SHP77 (cell line): ENCODE results near the gene COQ10A.
A peak's percentile ranks its signal among the peaks of the same experiment; 100 is the strongest.
"Not testable (repeated sequence)": the region's sequence is repeated elsewhere in the genome, so short reads cannot be mapped to it uniquely, and the experiment has no call there.

Experiments used
- DNase-seq, 2 experiments: peaks; one replicate each; lab custom pipeline; 2025; lab: John Stamatoyannopoulos, UW

The COQ10A gene

GRCh38 chr12:56243731-56244181, 23.0 kb upstream of the COQ10A start:
- no peak for DNase-seq

- no peak for DNase-seq
Measured at GRCh38 chr12:56244494-56244893, 22.2 kb upstream of the COQ10A start.

GRCh38 chr12:56247923-56248322, 18.8 kb upstream of the COQ10A start:
- DNase-seq = no peak

- no peak for DNase-seq
Measured at GRCh38 chr12:56248711-56249110, 18.0 kb upstream of the COQ10A start.

- no peak for DNase-seq
Measured at GRCh38 chr12:56252649-56253048, 14.1 kb upstream of the COQ10A start.

GRCh38 chr12:56253091-56253490, 13.7 kb upstream of the COQ10A start:
- DNase-seq = no peak

GRCh38 chr12:56255671-56256070, 11.1 kb upstream of the COQ10A start:
- no peak for DNase-seq

GRCh38 chr12:56256326-56256960, 10.3 kb upstream of the COQ10A start:
- no peak for DNase-seq

GRCh38 chr12:56257071-56257470, 9.7 kb upstream of the COQ10A start:
- no peak for DNase-seq

GRCh38 chr12:56257491-56258067, 9.2 kb upstream of the COQ10A start:
- peak in 1 of 2 experiments; percentile 54 for DNase-seq

- peak; percentile 37 to 67 for DNase-seq
Measured at GRCh38 chr12:56258068-56258819, 8.5 kb upstream of the COQ10A start, which contains the start of gene ANKRD52. Gene ANKRD52 (minus strand): TSS chr12:56258384. CDS start chr12:56258269, 115 bp downstream.

GRCh38 chr12:56258820-56259183, 7.9 kb upstream of the COQ10A start:
- DNase-seq = peak in 1 of 2 experiments; percentile 20

- DNase-seq = no peak
Measured at GRCh38 chr12:56260380-56260779, 6.4 kb upstream of the COQ10A start.

- no peak for DNase-seq
Measured at GRCh38 chr12:56260921-56261320, 5.8 kb upstream of the COQ10A start.

- DNase-seq = no peak
Measured at GRCh38 chr12:56261503-56262232, 5.1 kb upstream of the COQ10A start.

- DNase-seq = not testable (repeated sequence)
Measured at GRCh38 chr12:56262955-56263354, 3.8 kb upstream of the COQ10A start.

- not testable (repeated sequence) for DNase-seq
Measured at GRCh38 chr12:56266068-56266692, 562 bp upstream of the COQ10A start.

- DNase-seq = no peak
Measured at GRCh38 chr12:56267443-56268071, 815 bp downstream of the COQ10A start.

- no peak for DNase-seq
Measured at GRCh38 chr12:56271031-56271430, 4.3 kb downstream of the COQ10A start.

- DNase-seq = not testable (repeated sequence)
Measured at GRCh38 chr12:56272468-56272867, 5.7 kb downstream of the COQ10A start.

GRCh38 chr12:56274299-56274698, 7.6 kb downstream of the COQ10A start:
- DNase-seq = no peak
